GM18507 (cell line): Measurements from ENCODE around the gene STK11.
"Not testable (repeated sequence)": the region's sequence is repeated elsewhere in the genome, so short reads cannot be mapped to it uniquely, and the experiment has no call there.

ENCODE experiments used
- DNase-seq: peaks from one replicate; pipeline ENCODE4 v3.0.0; 2011; ENCODE audit warnings: low read depth; ENCODE audit not compliant: insufficient read length; ENCODE audit errors: extremely low spot score
- FAIRE-seq: peaks from 2 replicates; lab custom pipeline; 2011; peaks lifted over from hg19 to GRCh38; lab: Jason Lieb, UNC

STK11 gene

GRCh38 chr19:1168572-1169410 is 36.8 kb upstream of the STK11 start:
- DNase-seq (no peak), FAIRE-seq (no peak)

- FAIRE-seq = no peak
- no peak for DNase-seq
Measured at GRCh38 chr19:1169411-1169791, 36.2 kb upstream of the STK11 start.

- DNase-seq (no peak), FAIRE-seq (no peak)
Measured at GRCh38 chr19:1169921-1170885, 35.4 kb upstream of the STK11 start.

- DNase-seq = no peak
- no peak for FAIRE-seq
Measured at GRCh38 chr19:1170938-1171754, 34.4 kb upstream of the STK11 start.

- DNase-seq (no peak), FAIRE-seq (no peak)
Measured at GRCh38 chr19:1171755-1172352, 33.7 kb upstream of the STK11 start.

- FAIRE-seq (no peak), DNase-seq (no peak)
Measured at GRCh38 chr19:1172353-1173158, 33.0 kb upstream of the STK11 start.

- FAIRE-seq (no peak), DNase-seq (no peak)
Measured at GRCh38 chr19:1173159-1173844, 32.3 kb upstream of the STK11 start.

GRCh38 chr19:1173845-1174809 is 31.5 kb upstream of the STK11 start, which contains the start of gene SBNO2:
SBNO2 (minus strand) TSS chr19:1174268; CDS start chr19:1154276, 19,992 bp downstream.
- DNase-seq = peak; percentile 99
- FAIRE-seq = peak; percentile 87

- FAIRE-seq (no peak), DNase-seq (no peak)
Measured at GRCh38 chr19:1177322-1178114, 28.1 kb upstream of the STK11 start.

- FAIRE-seq = no peak
- no peak for DNase-seq
Measured at GRCh38 chr19:1181606-1182005, 24.0 kb upstream of the STK11 start.

GRCh38 chr19:1182068-1182467 is 23.5 kb upstream of the STK11 start:
- DNase-seq = no peak
- no peak for FAIRE-seq

GRCh38 chr19:1182727-1183126 is 22.9 kb upstream of the STK11 start:
- FAIRE-seq (no peak), DNase-seq (no peak)

GRCh38 chr19:1183543-1184172 is 21.9 kb upstream of the STK11 start:
- DNase-seq (no peak), FAIRE-seq (peak; percentile 81)

- DNase-seq (no peak), FAIRE-seq (no peak)
Measured at GRCh38 chr19:1189419-1189818, 16.2 kb upstream of the STK11 start.

- FAIRE-seq (no peak), DNase-seq (no peak)
Measured at GRCh38 chr19:1199531-1199930, 6.0 kb upstream of the STK11 start.

- not testable (repeated sequence) for FAIRE-seq, DNase-seq
Measured at GRCh38 chr19:1200614-1201013, 5.0 kb upstream of the STK11 start.
